Endothelial cell (in vitro differentiated cells): Measurements from ENCODE around the gene SERGEF. TPM values are rescaled to one million over a fixed set of nuclear protein-coding genes. Genes with fewer than 3 reads are reported as not detected.
"Not testable (repeated sequence)": the region's sequence is repeated elsewhere in the genome, so short reads cannot be mapped to it uniquely, and the experiment has no call there.

Experiments
- DNase-seq: peaks from one replicate; pipeline ENCODE4 v3.0.0; 2021; ENCODE audit warnings: low spot score
- H3K27ac Mint-ChIP-seq: one replicate; pipeline ENCODE4 v1.8.0; 2021; ENCODE audit warnings: mixed read lengths, inconsistent platforms; ENCODE audit not compliant: unreplicated experiment
- H3K27me3 Mint-ChIP-seq: one replicate; pipeline ENCODE4 v1.8.0; 2021; ENCODE audit warnings: mild to moderate bottlenecking, moderate library complexity, mixed read lengths, inconsistent platforms; ENCODE audit not compliant: unreplicated experiment
- H3K36me3 Mint-ChIP-seq: one replicate; pipeline ENCODE4 v1.8.0; 2021; ENCODE audit warnings: mild to moderate bottlenecking, low read depth, mixed read lengths, inconsistent platforms; ENCODE audit not compliant: unreplicated experiment
- H3K4me1 Mint-ChIP-seq: one replicate; pipeline ENCODE4 v1.8.0; 2021; ENCODE audit warnings: mild to moderate bottlenecking, mixed read lengths, inconsistent platforms; ENCODE audit not compliant: unreplicated experiment
- H3K4me3 Mint-ChIP-seq: one replicate; pipeline ENCODE4 v1.8.0; 2021; ENCODE audit warnings: mild to moderate bottlenecking, mixed read lengths, inconsistent platforms; ENCODE audit not compliant: unreplicated experiment
- H3K9me3 Mint-ChIP-seq: one replicate; pipeline ENCODE4 v1.8.0; 2021; ENCODE audit warnings: mixed read lengths, inconsistent platforms; ENCODE audit not compliant: unreplicated experiment
- total RNA-seq: library from RNA; stranded (reverse); fragmentation: NEBNext Ultra II Directional; extraction: Animal tissue kit (Norgen Biotek cat#: 25700); gene quantifications from one replicate; pipeline ENCODE4 v1.2.1, GENCODE V29; 2021; ENCODE audit not compliant: unreplicated experiment
- TF ChIP-seq, protein P1 (sequence below): fragments of 200-600 bp; sonication (generic); IDR thresholded peaks from one replicate; pipeline ENCODE4 v1.5.0; 2021; ENCODE audit warnings: antibody characterized with exemption; ENCODE audit not compliant: unreplicated experiment

Gene SERGEF
- total RNA-seq, 1 donor from 2014 or later: 19.1 TPM

DNA sequence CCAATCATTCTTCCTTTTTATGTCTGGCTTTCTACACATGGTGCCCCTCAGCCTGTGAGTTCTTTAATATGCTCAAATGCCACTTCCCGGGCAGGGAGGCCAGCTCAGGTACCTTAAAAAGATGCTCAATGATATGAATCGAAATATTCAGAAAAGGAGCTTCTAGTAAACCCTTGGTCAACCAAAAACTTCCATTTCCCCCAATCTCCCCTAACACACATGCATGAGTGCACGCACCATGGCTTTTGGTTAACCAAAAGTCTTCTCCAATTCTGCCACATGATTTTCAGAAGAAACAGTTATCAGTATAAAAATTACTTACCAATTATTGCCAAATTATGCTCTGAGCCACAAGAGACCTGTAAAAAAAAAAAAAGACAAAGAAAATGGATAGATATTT is 135.0 kb downstream of the SERGEF start:
- Mint-ChIP-seq H3K9me3 (no peaks in the 10 kb centered on the region), H3K4me1 (peaks cover 19% of the 10 kb centered on the region), H3K36me3 (no peaks in the 10 kb centered on the region), H3K4me3 (no peak overlapping the region), H3K27me3 (peaks cover 1% of the 10 kb centered on the region), H3K27ac (no peak overlapping the region)
- TF ChIP-seq, protein P1, sequence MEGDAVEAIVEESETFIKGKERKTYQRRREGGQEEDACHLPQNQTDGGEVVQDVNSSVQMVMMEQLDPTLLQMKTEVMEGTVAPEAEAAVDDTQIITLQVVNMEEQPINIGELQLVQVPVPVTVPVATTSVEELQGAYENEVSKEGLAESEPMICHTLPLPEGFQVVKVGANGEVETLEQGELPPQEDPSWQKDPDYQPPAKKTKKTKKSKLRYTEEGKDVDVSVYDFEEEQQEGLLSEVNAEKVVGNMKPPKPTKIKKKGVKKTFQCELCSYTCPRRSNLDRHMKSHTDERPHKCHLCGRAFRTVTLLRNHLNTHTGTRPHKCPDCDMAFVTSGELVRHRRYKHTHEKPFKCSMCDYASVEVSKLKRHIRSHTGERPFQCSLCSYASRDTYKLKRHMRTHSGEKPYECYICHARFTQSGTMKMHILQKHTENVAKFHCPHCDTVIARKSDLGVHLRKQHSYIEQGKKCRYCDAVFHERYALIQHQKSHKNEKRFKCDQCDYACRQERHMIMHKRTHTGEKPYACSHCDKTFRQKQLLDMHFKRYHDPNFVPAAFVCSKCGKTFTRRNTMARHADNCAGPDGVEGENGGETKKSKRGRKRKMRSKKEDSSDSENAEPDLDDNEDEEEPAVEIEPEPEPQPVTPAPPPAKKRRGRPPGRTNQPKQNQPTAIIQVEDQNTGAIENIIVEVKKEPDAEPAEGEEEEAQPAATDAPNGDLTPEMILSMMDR: no peak
- no peak for DNase-seq

DNA sequence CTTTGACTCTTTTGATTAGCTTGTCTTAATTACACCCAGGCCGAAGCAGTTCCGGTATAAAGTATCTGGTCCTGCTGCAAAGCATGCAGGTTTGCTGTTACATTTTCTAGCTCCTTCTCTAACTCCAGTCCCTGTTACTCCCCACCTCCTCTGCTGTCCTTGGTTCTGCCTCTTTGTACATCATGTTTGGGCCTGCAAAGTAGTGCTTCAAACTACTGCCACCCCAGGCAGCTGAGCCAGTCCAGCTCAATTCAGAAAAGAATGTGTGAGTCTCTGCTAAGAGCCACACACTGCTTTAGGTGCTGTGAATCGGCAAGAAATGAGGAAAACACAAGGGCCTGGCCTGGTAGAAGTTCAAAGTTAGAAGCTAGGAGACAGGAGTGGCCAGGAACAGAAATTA is 136.0 kb downstream of the SERGEF start:
- Mint-ChIP-seq H3K9me3 (no peaks in the 10 kb centered on the region), H3K4me3 (no peak overlapping the region), H3K36me3 (no peaks in the 10 kb centered on the region), H3K4me1 (peaks cover 24% of the 10 kb centered on the region), H3K27me3 (peaks cover 1% of the 10 kb centered on the region), H3K27ac (no peak overlapping the region)
- no peak for DNase-seq
- TF ChIP-seq, protein P1: no peak

DNA sequence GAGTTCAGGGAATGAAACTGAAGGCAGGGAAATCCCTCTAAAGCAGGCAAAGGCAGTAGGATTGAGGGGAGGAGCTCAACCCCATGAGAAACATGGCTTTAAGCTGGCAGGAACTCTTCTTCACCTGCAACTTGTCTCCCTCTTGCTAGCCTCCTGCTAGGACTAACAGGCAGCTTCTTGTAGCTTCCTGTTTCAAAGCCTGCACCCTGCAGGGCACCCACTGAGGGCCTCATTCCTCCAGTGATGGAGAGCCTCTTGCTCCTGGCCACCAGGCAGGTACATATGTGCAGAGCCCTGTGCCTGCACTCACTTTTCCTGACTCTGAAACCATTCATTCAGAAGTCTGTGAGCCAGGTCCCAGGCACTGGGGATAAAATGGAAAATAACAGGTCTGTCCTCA is 137.0 kb downstream of the SERGEF start:
- TF ChIP-seq, protein P1: no peak
- peaks cover 24% of the 10 kb centered on the region for H3K4me1 Mint-ChIP-seq
- no peak for DNase-seq
- no peaks in the 10 kb centered on the region for H3K9me3 Mint-ChIP-seq
- no peak overlapping the region for H3K4me3 Mint-ChIP-seq
- no peaks in the 10 kb centered on the region for H3K36me3 Mint-ChIP-seq
- H3K27me3 Mint-ChIP-seq: peaks cover 1% of the 10 kb centered on the region
- H3K27ac Mint-ChIP-seq: no peak overlapping the region

DNA sequence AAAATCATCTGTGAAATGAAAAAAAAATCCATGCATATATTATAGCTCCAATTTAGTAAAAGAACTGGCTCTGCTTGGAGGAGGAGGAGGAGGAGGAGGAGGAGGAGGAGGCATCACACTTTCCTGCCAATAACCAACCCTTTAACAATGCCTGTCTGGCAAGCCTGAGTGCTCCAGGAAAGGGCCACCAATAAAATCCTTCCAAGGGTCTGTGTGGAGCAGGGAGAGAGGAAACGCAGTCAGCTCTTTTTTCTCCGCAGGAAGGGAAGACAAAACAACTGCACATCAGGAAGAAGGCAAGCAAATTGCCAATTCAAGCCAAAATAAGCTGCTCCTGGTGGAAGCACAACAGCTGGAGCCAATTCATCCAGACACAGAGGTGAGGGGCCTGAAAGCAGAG is 139.3 kb downstream of the SERGEF start:
- H3K27ac Mint-ChIP-seq: peak overlapping the region; percentile 80
- peaks cover 3% of the 10 kb centered on the region for H3K36me3 Mint-ChIP-seq
- TF ChIP-seq, protein P1: no peak
- peaks cover 24% of the 10 kb centered on the region for H3K4me1 Mint-ChIP-seq
- peaks cover 4% of the 10 kb centered on the region for H3K27me3 Mint-ChIP-seq
- H3K4me3 Mint-ChIP-seq: no peak overlapping the region
- no peak for DNase-seq
- no peaks in the 10 kb centered on the region for H3K9me3 Mint-ChIP-seq

DNA sequence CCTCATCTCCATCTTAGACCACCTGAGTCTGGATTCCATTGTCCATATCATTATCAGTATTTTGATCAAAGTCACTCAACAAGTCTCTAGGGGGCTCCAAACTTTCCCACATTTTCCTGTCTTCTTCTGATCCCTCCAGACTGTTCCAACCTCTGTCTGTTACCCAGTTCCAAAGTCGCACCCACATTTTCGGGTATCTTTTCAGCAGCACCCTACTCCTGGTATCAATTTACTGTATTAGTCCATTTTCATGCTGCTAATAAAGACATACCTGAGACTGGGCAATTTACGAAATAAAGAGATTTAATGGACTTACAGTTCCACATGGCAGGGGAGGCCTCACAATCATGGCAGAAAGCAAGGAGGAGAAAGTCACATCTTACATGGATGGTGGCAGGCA is 144.4 kb downstream of the SERGEF start:
- not testable (repeated sequence) for H3K4me1 Mint-ChIP-seq, H3K9me3 Mint-ChIP-seq, H3K27ac Mint-ChIP-seq, DNase-seq, H3K4me3 Mint-ChIP-seq, H3K27me3 Mint-ChIP-seq
- H3K36me3 Mint-ChIP-seq: peaks cover 11% of the 10 kb centered on the region

DNA sequence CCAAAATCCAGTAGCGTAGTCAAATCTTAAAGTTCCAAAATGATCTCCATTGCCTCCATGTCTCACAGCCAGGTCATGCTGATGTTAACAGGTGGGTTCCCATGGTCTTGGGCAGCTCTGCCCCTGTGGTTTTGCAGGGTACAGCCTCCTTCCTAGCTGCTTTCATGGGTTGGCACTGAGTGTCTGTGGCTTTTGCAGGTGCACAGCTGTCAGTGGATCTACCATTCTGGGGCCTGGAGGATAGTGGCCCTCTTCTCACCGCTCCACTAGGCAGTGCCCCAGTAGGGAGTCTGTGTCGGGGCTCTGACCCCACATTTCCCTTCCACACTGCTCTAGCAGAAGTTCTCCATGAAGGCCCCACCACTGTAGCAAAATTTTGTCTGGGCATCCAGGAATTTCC is 145.5 kb downstream of the SERGEF start:
- Mint-ChIP-seq H3K36me3 (peaks cover 11% of the 10 kb centered on the region), H3K4me3 (no peak overlapping the region), H3K9me3 (no peaks in the 10 kb centered on the region), H3K4me1 (no peaks in the 10 kb centered on the region), H3K27me3 (peaks cover 3% of the 10 kb centered on the region), H3K27ac (no peak overlapping the region)
- DNase-seq: no peak
- TF ChIP-seq, protein P1: no peak
